K562 (cell line): Measurements from ENCODE around the gene LILRB3. TPM values are rescaled to one million over a fixed set of nuclear protein-coding genes. Genes with fewer than 3 reads are reported as not detected.

ENCODE experiments used
- ATAC-seq: fragments of 200-7000 bp; cut with Tn5 transposase; 3 replicates; pipeline ENCODE4 v1.9.1; 2020; ENCODE audit warnings: moderate library complexity
- BruUV-seq: library from RNA; stranded (reverse); fragments of 400-500 nt; replicated peaks from 2 replicates; lab custom pipeline; 2021; lab: Mats Ljungman, UMichigan
- CTCF ChIA-PET: fragments of 300-600 bp; formaldehyde crosslinking; extraction: SDS; loops from one replicate; lab custom pipeline; 2021; ENCODE audit warnings: low intra/inter-chr PET ratio; lab: Yijun Ruan, JAX
- POLR2A ChIA-PET: fragments of 300-600, 350-650 bp; sonication (Branson Sonifier 250); formaldehyde crosslinking; extraction: SDS; loops from one replicate; lab custom pipeline; 2021; ENCODE audit warnings: antibody characterized with exemption, inconsistent platforms; lab: Yijun Ruan, JAX
- DNase-seq, 4 experiments: peaks; one replicate each; pipeline versions ENCODE4 v3.0.0 to v3.0.0-alpha.2; 2011 to 2018; ENCODE audit warnings: low spot score in 3 of 4, mixed read lengths in 3 of 4; ENCODE audit errors: extremely low read depth in 1 of 4
- FAIRE-seq: peaks from 2 replicates; lab custom pipeline; 2011; peaks lifted over from hg19 to GRCh38; lab: Jason Lieb, UNC
- H2AFZ ChIP-seq: 2 replicates; pipeline ENCODE4 v1.6.0; 2011; ENCODE audit warnings: low read depth, low read length, control low read depth, inconsistent platforms
- H3K27ac ChIP-seq: fragments of 200-600 bp; 3 replicates; pipeline ENCODE4 v1.8.0; 2011; ENCODE audit warnings: low read depth, mild to moderate bottlenecking, control low read depth, inconsistent platforms, low read length, moderate library complexity, mixed read lengths; ENCODE audit errors: extremely low read depth
- H3K27me3 ChIP-seq, 2 experiments: fragments of 300-600 bp in 1 of 2; 2 replicates in 1 of 2; 3 replicates in 1 of 2; pipeline versions ENCODE4 v1.6.0 to v1.8.0; 2011; ENCODE audit warnings: inconsistent platforms in 2 of 2, low read length in 2 of 2, mild to moderate bottlenecking in 1 of 2, mixed read lengths in 1 of 2, moderate library complexity in 1 of 2; ENCODE audit not compliant: control insufficient read depth in 2 of 2, insufficient read depth in 2 of 2
- H3K36me3 ChIP-seq: fragments of 300-600 bp; 3 replicates; pipeline ENCODE4 v1.8.0; 2011; ENCODE audit warnings: mild to moderate bottlenecking, low read length, inconsistent platforms; ENCODE audit not compliant: control insufficient read depth, insufficient read depth
- H3K4me1 ChIP-seq, 2 experiments: fragments of 200-600 bp in 1 of 2; replicated peaks in 1 of 2; 2 replicates in 1 of 2; 3 replicates in 1 of 2; pipeline versions ENCODE4 v1.5.1 to v1.8.0; 2011; ENCODE audit warnings: inconsistent platforms in 2 of 2, low read length in 2 of 2, mild to moderate bottlenecking in 1 of 2, mixed read lengths in 1 of 2, moderate library complexity in 1 of 2; ENCODE audit not compliant: control insufficient read depth in 2 of 2, insufficient read depth in 2 of 2
- H3K4me2 ChIP-seq: 2 replicates; pipeline ENCODE4 v1.6.1; 2011; ENCODE audit warnings: low read length, control low read depth, inconsistent platforms, mixed read lengths; ENCODE audit not compliant: insufficient read depth
- H3K4me3 ChIP-seq: fragments of 200-600 bp; sonication (generic), shearing (Covaris generic); 2 replicates; pipeline ENCODE4 v1.5.1; 2016; ENCODE audit warnings: control low read depth, inconsistent platforms
- H3K79me2 ChIP-seq: fragments of 200-600 bp; 3 replicates; pipeline ENCODE4 v1.8.0; 2011; ENCODE audit warnings: low read length, inconsistent platforms; ENCODE audit not compliant: control insufficient read depth, insufficient read depth
- H3K9ac ChIP-seq, 2 experiments: 2 replicates each; pipeline versions ENCODE4 v1.6.0 to v1.6.1; 2011; ENCODE audit warnings: low read depth in 2 of 2, low read length in 2 of 2, control low read depth in 1 of 2, inconsistent platforms in 1 of 2, mild to moderate bottlenecking in 1 of 2, mixed read lengths in 1 of 2; ENCODE audit not compliant: insufficient read depth in 1 of 2
- H3K9me1 ChIP-seq: one replicate; pipeline ENCODE4 v1.6.0; 2011; ENCODE audit warnings: inconsistent platforms, mild to moderate bottlenecking, low read length, moderate library complexity; ENCODE audit not compliant: control insufficient read depth, insufficient read depth
- H3K9me3 ChIP-seq: replicated peaks from 2 replicates; pipeline ENCODE4 v1.5.1; 2011; ENCODE audit warnings: low read depth, low read length, inconsistent platforms; ENCODE audit not compliant: control insufficient read depth, insufficient read depth
- H4K20me1 ChIP-seq: replicated peaks from 2 replicates; pipeline ENCODE4 v1.6.1; 2011; ENCODE audit warnings: low read length, inconsistent platforms, mixed read lengths; ENCODE audit not compliant: control insufficient read depth, insufficient read depth
- ARID2 ChIP-seq: fragments of 450-650 bp; IDR thresholded peaks from 2 replicates; pipeline ENCODE4 v1.6.1; 2017; ENCODE audit warnings: antibody characterized with exemption, mild to moderate bottlenecking
- ARID4B ChIP-seq: sonication (generic); formaldehyde crosslinking; IDR thresholded peaks from 2 replicates; pipeline ENCODE4 v1.8.0; 2022; ENCODE audit warnings: mild to moderate bottlenecking, missing genetic modification reagents
- CCNT2 ChIP-seq: IDR thresholded peaks from 2 replicates; pipeline ENCODE4 v1.6.1; 2011; ENCODE audit warnings: borderline replicate concordance, low read depth, mild to moderate bottlenecking, moderate library complexity, mixed read lengths, low read length; ENCODE audit not compliant: insufficient read length; ENCODE audit errors: extremely low read depth
- CREB3 ChIP-seq: fragments of 450-650 bp; conservative IDR thresholded peaks from 2 replicates; pipeline ENCODE4 v1.6.1; 2016; ENCODE audit warnings: missing genetic modification characterization, low read depth, mild to moderate bottlenecking, missing compliant biosample characterization, moderate library complexity
- ETV5 ChIP-seq: sonication (generic); formaldehyde crosslinking; IDR thresholded peaks from 2 replicates; pipeline ENCODE4 v1.4.0; 2020; ENCODE audit warnings: low read depth, mild to moderate bottlenecking, missing genetic modification reagents
- FOXJ2 ChIP-seq: fragments of 200-800 bp; sonication (Bioruptor generic); IDR thresholded peaks from 2 replicates; pipeline ENCODE4 v1.6.1; 2016; ENCODE audit warnings: missing genetic modification characterization, missing compliant biosample characterization
- GTF2E2 ChIP-seq: fragments of 200-800 bp; sonication (Bioruptor generic); IDR thresholded peaks from 2 replicates; pipeline ENCODE4 v1.6.1; 2016; ENCODE audit warnings: missing genetic modification characterization, missing compliant biosample characterization
- MLLT1 ChIP-seq, 2 experiments: fragments of 450-650 bp; IDR thresholded peaks; 2 replicates each; pipeline ENCODE4 v1.6.1; 2016
- SREBF2 ChIP-seq: sonication (generic); formaldehyde crosslinking; IDR thresholded peaks from 2 replicates; pipeline ENCODE4 v1.4.0; 2020; ENCODE audit warnings: mild to moderate bottlenecking, missing genetic modification reagents
- THAP12 ChIP-seq: fragments of 250-450 bp; sonication (Bioruptor Pico); IDR thresholded peaks from 2 replicates; pipeline ENCODE4 v1.9.0; 2021; ENCODE audit warnings: mild to moderate bottlenecking, inconsistent platforms
- ZNF57 ChIP-seq: fragments of 450-650 bp; formaldehyde crosslinking; IDR thresholded peaks from 2 replicates; pipeline ENCODE4 v1.4.0; 2020; ENCODE audit warnings: mild to moderate bottlenecking, moderate library complexity
- WGBS: fragments of 100-300 bp; shearing (Covaris generic); methylation state at CpG from one replicate; pipeline ENCODE4 v1.1.6; 2016; ENCODE audit warnings: low coverage, mixed read lengths; ENCODE audit not compliant: insufficient coverage; ENCODE audit errors: missing lambda C conversion rate; 5-methylcytosine and 5-hydroxymethylcytosine counted together
- in situ Hi-C: fragments of 300-500 bp; cut with MboI; formaldehyde crosslinking; loops from 4 replicates; pipeline ENCODE4 v1.15.0; 2018; ENCODE audit warnings: inconsistent platforms, mixed read lengths
- intact Hi-C: fragments of 100-400 bp; cut with micrococcal nuclease; formaldehyde crosslinking; loops from 2 replicates; pipeline ENCODE4 v1.14.2; 2022
- polyA plus RNA-seq, 8 experiments: library from polyadenylated mRNA; depleted of rRNA in 4 of 8; stranded (reverse) in 5 of 8; unstranded in 3 of 8; fragments of >200 nt; fragmentation: Nextera tagmentation in 2 of 8; fragmentation: Illumina TruSeq in 1 of 8; extraction: Ambion mirVana in 2 of 8; extraction: Trizol in 1 of 8; gene quantifications; 2 replicates each; pipeline versions ENCODE4 v1.2.1 to v1.2.3, GENCODE V29; 2011 to 2014; ENCODE audit warnings: inconsistent platforms in 1 of 8, missing spikeins in 1 of 8
- total RNA-seq, 7 experiments: library from RNA; depleted of rRNA in 6 of 7; stranded (reverse); fragments of >200 nt in 6 of 7; fragmentation: Illumina TruSeq in 2 of 7; extraction: Trizol in 2 of 7; gene quantifications; 2 replicates each; pipeline versions ENCODE4 v1.2.1 to v1.2.3, GENCODE V29; 2011 to 2021; ENCODE audit warnings: low replicate concordance in 1 of 7

Gene LILRB3
- total and polyA plus RNA-seq, 9 of the 15 experiments (the other 6 are each of a cell fraction or from before 2014, with no cell fraction given) = 0.01 to 0.09 TPM; not detected in 7

GRCh38 chr19:54189145-54189734, 33.6 kb downstream of the LILRB3 start, which contains the start of gene MBOAT7:
Gene MBOAT7 (minus strand): TSS chr19:54189580. CDS start chr19:54188508, 1,072 bp downstream.
- FAIRE-seq (no peak), DNase-seq (peak in 2 of 4 experiments; percentile 74 to 76), ATAC-seq (peak; percentile 52)
- Histone ChIP-seq H4K20me1 (no peaks in the 10 kb centered on the region), H3K36me3 (peaks cover 49% of the 10 kb centered on the region), H3K4me2 (peak within 1 kb of the TSS; percentile 93), H3K9me3 (no peaks in the 10 kb centered on the region), H3K79me2 (peaks cover 56% of the 10 kb centered on the region), H3K4me1 (peaks cover 27 to 50% of the 10 kb centered on the region in 2 experiments), H3K9me1 (peaks cover 5% of the 10 kb centered on the region), H3K9ac (peak within 1 kb of the TSS; percentile 98 to 99), H3K4me3 (peak within 1 kb of the TSS; percentile 96), H3K27ac (peak within 1 kb of the TSS; percentile 100), H3K27me3 (no peaks in the 10 kb centered on the region), H2AFZ (peak within 1 kb of the TSS; percentile 98)
- ChIA-PET CTCF (no interaction called here), POLR2A (interaction anchor here (0.8 to 7.0 kb wide), 13 partner anchors 9 to 52 kb away, joined by 4 to 206 read pairs (median 6); partner anchors contain the start of genes CNOT3, LENG1, RPS9 and TMC4)
- intact Hi-C loops = loop anchor here (2.0 to 5.0 kb wide), 2 partner anchors 20 to 43 kb away; no protein-coding TSS in a partner anchor
- no TSS peak for BruUV-seq
- WGBS = 2% methylated on average over 25 of the region's 64 CpGs
- in situ Hi-C loops = no loop called here
- TF ChIP-seq THAP12 (CRISPR knock-in tag) (peak; percentile 62; the same call in 1 of the 2 replicates), CREB3 (tag) (no peak), GTF2E2 (tag) (no peak), ETV5 (CRISPR knock-in tag) (no peak), MLLT1 (IDR thresholded peaks at IDR 0.05) (0 out of 4 replicates have a peak, but pooled peaks of 1 of the 2 experiments have one; percentile 22), SREBF2 (CRISPR knock-in tag) (no peak), ZNF57 (CRISPR knock-in tag) (no peak), CCNT2 (peak; percentile 81), FOXJ2 (tag) (no peak), ARID4B (CRISPR knock-in tag) (peak; percentile 79), ARID2 (no peak)
